DND-41 (cell line): ENCODE results near the gene TBCD.

Experiments
- ATAC-seq: fragments of 200-7000 bp; cut with Tn5 transposase; 3 replicates; pipeline ENCODE4 v1.9.1; 2021; ENCODE audit warnings: low read depth; ENCODE audit not compliant: insufficient read depth
- DNase-seq: peaks from one replicate; pipeline ENCODE4 v3.0.0-alpha.2; 2020
- H2AFZ ChIP-seq: 2 replicates; pipeline ENCODE4 v1.6.0; 2012; ENCODE audit warnings: low read depth, low read length
- H3K27ac ChIP-seq: 2 replicates; pipeline ENCODE4 v1.5.1; 2012; ENCODE audit warnings: low read length, inconsistent platforms
- H3K27me3 ChIP-seq: fragments of 200-600 bp; sonication (generic); 2 replicates; pipeline ENCODE4 v1.6.0; 2012; ENCODE audit warnings: low read length, mild to moderate bottlenecking, inconsistent platforms; ENCODE audit not compliant: insufficient read depth, poor library complexity
- H3K36me3 ChIP-seq: 2 replicates; pipeline ENCODE4 v1.5.1; 2012; ENCODE audit warnings: low read length, inconsistent platforms; ENCODE audit not compliant: insufficient read depth
- H3K4me1 ChIP-seq: 2 replicates; pipeline ENCODE4 v1.5.1; 2012; ENCODE audit warnings: mild to moderate bottlenecking, low read length; ENCODE audit not compliant: insufficient read depth
- H3K4me2 ChIP-seq: 2 replicates; pipeline ENCODE4 v1.6.0; 2012; ENCODE audit warnings: mild to moderate bottlenecking, moderate library complexity, low read length, inconsistent platforms; ENCODE audit not compliant: insufficient read depth
- H3K4me3 ChIP-seq, 2 experiments: fragments of 200-600 bp in 1 of 2; shearing (Covaris generic) in 1 of 2; 2 replicates each; pipeline ENCODE4 v1.5.1; 2012 to 2016; ENCODE audit warnings: inconsistent platforms in 2 of 2, low read length in 2 of 2, mild to moderate bottlenecking in 2 of 2, low read depth in 1 of 2, moderate library complexity in 1 of 2
- H3K79me2 ChIP-seq: 2 replicates; pipeline ENCODE4 v1.6.0; 2012; ENCODE audit warnings: low read length, inconsistent platforms; ENCODE audit not compliant: insufficient read depth
- H3K9ac ChIP-seq: 2 replicates; pipeline ENCODE4 v1.6.0; 2012; ENCODE audit warnings: low read depth, mild to moderate bottlenecking, inconsistent platforms, low read length, moderate library complexity
- H3K9me3 ChIP-seq: 2 replicates; pipeline ENCODE4 v1.5.1; 2012; ENCODE audit warnings: low read length, moderate library complexity, mild to moderate bottlenecking, inconsistent platforms; ENCODE audit not compliant: insufficient read depth, severe bottlenecking
- H4K20me1 ChIP-seq: 2 replicates; pipeline ENCODE4 v1.6.0; 2012; ENCODE audit warnings: low read length; ENCODE audit not compliant: insufficient read depth
- EZH2 ChIP-seq: IDR thresholded peaks from 3 replicates; pipeline ENCODE4 v1.6.1; 2012; ENCODE audit warnings: borderline replicate concordance, low read depth, mild to moderate bottlenecking, moderate library complexity, low read length, inconsistent platforms; ENCODE audit not compliant: severe bottlenecking
- TF ChIP-seq, protein P1 (sequence below): IDR thresholded peaks from 2 replicates; pipeline ENCODE4 v1.5.1; 2012; ENCODE audit warnings: borderline replicate concordance, low read length, moderate library complexity, mild to moderate bottlenecking; ENCODE audit not compliant: poor library complexity, severe bottlenecking; ENCODE audit errors: extremely low read depth

Gene TBCD

DNA sequence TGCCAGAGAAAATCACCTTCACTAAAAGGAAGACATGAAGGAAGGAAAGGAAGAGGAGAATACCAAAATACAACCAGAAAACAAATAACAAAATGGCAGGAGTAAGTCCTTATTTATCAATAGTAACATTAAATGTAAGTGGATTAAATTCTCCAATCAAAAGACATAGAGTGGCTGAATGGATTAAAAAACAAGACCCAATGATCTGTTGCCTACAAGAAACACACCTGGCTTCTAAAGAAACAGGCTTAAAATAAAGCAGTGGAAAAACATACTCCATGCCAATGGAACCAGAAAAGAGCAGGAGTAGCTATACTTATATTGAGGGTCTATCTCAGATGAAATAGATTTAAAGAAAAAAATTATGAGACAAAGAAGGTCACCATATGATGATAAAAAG is 241.1 kb downstream of the TBCD start:
- H2AFZ ChIP-seq = no peak overlapping the region
- H4K20me1 ChIP-seq = peaks cover 11% of the 10 kb centered on the region; the same call in 1 of the 2 replicates
- H3K27ac ChIP-seq = no peak overlapping the region
- H3K27me3 ChIP-seq = no peaks in the 10 kb centered on the region
- no peak overlapping the region for H3K4me2 ChIP-seq
- DNase-seq (no peak), ATAC-seq (no peak)
- peaks cover 7% of the 10 kb centered on the region; the same call in 1 of the 2 replicates for H3K4me1 ChIP-seq
- peaks cover 83% of the 10 kb centered on the region for H3K79me2 ChIP-seq
- H3K4me3 ChIP-seq = no peak overlapping the region
- H3K9me3 ChIP-seq = peaks cover 9% of the 10 kb centered on the region
- TF ChIP-seq EZH2 = no peak
- TF ChIP-seq, protein P1, sequence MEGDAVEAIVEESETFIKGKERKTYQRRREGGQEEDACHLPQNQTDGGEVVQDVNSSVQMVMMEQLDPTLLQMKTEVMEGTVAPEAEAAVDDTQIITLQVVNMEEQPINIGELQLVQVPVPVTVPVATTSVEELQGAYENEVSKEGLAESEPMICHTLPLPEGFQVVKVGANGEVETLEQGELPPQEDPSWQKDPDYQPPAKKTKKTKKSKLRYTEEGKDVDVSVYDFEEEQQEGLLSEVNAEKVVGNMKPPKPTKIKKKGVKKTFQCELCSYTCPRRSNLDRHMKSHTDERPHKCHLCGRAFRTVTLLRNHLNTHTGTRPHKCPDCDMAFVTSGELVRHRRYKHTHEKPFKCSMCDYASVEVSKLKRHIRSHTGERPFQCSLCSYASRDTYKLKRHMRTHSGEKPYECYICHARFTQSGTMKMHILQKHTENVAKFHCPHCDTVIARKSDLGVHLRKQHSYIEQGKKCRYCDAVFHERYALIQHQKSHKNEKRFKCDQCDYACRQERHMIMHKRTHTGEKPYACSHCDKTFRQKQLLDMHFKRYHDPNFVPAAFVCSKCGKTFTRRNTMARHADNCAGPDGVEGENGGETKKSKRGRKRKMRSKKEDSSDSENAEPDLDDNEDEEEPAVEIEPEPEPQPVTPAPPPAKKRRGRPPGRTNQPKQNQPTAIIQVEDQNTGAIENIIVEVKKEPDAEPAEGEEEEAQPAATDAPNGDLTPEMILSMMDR = no peak
- peaks cover 45% of the 10 kb centered on the region for H3K36me3 ChIP-seq
- no peak overlapping the region for H3K9ac ChIP-seq
